Lung (tissue), 12 donors: ENCODE data around the gene SFR1. TPM values are rescaled to one million over a fixed set of nuclear protein-coding genes. Genes with fewer than 3 reads are reported as not detected.
"Not testable (repeated sequence)": the region's sequence is repeated elsewhere in the genome, so short reads cannot be mapped to it uniquely, and the experiment has no call there.

Source experiments
- ATAC-seq: fragments of 200-7000 bp; cut with Tn5 transposase; one replicate; pipeline ENCODE4 v1.9.1; 2020; ENCODE audit warnings: moderate number of reproducible peaks; ENCODE audit not compliant: insufficient read depth, low FRiP score
- DNase-seq, 3 donors: peaks; one replicate each; pipeline ENCODE4 v3.0.0-alpha.2; 2013 to 2017
- H3K27ac ChIP-seq, 2 donors: one replicate each; pipeline ENCODE4 v1.5.1; 2013; ENCODE audit warnings: mild to moderate bottlenecking in 2 of 2, moderate library complexity in 2 of 2, control low read depth in 1 of 2, inconsistent platforms in 1 of 2, low read depth in 1 of 2, low read length in 1 of 2
- H3K27me3 ChIP-seq, 3 donors: one replicate each; pipeline ENCODE4 v1.5.1; 2013; ENCODE audit warnings: low read length in 2 of 3; ENCODE audit not compliant: control insufficient read depth in 3 of 3, insufficient read depth in 3 of 3
- H3K36me3 ChIP-seq, 4 donors: one replicate each; pipeline ENCODE4 v1.5.1; 2013; ENCODE audit warnings: low read length in 4 of 4, mild to moderate bottlenecking in 1 of 4, moderate library complexity in 1 of 4; ENCODE audit not compliant: control insufficient read depth in 4 of 4, insufficient read depth in 4 of 4
- H3K4me1 ChIP-seq, 5 donors: one replicate each; pipeline ENCODE4 v1.5.1; 2013; ENCODE audit warnings: low read length in 5 of 5, mild to moderate bottlenecking in 2 of 5, moderate library complexity in 1 of 5; ENCODE audit not compliant: control insufficient read depth in 5 of 5, insufficient read depth in 5 of 5
- H3K4me3 ChIP-seq: one replicate; pipeline ENCODE4 v1.5.1; 2013; ENCODE audit warnings: mild to moderate bottlenecking, control low read depth, moderate library complexity
- H3K9ac ChIP-seq, 2 donors: one replicate each; pipeline ENCODE4 v1.5.1; 2013; ENCODE audit warnings: low read length in 2 of 2, control low read depth in 1 of 2; ENCODE audit not compliant: insufficient read depth in 1 of 2
- H3K9me3 ChIP-seq, 4 donors: one replicate each; pipeline ENCODE4 v1.5.1; 2013; ENCODE audit warnings: low read length in 3 of 4, mild to moderate bottlenecking in 1 of 4, moderate library complexity in 1 of 4; ENCODE audit not compliant: control insufficient read depth in 4 of 4, insufficient read depth in 3 of 4
- WGBS, 2 donors: extraction: QIAGEN DNeasy Blood & Tissue Kit; methylation state at CpG; one replicate each; pipeline ENCODE4 v1.1.7; 2013; 5-methylcytosine and 5-hydroxymethylcytosine counted together
- polyA plus RNA-seq, 2 donors: library from polyadenylated mRNA; stranded (reverse); fragments of 200-250 nt; gene quantifications; one replicate each; pipeline ENCODE4 v1.2.1, GENCODE V29; 2013
- total RNA-seq, 2 donors: library from RNA; depleted of rRNA in 1 of 2; stranded (reverse); fragments of >200 nt in 1 of 2; gene quantifications; one replicate each; pipeline ENCODE4 v1.2.1, GENCODE V29; 2014 to 2021
- TF ChIP-seq, protein P1 (sequence below): IDR thresholded peaks from 2 replicates; pipeline ENCODE4 v1.5.1; 2012; ENCODE audit warnings: mild to moderate bottlenecking; ENCODE audit errors: control extremely low read depth, extremely low read depth
- donor health status: control.
- donor health status: control.
- donor health status: Bipolar disorder and iron deficiency.
- donor health status: healthy.
- donor health status: DM: yes; HTN: yes; CAD: no.

The SFR1 gene
- total and polyA plus RNA-seq, 4 donors = 6.4 to 9.9 (median 9.2) TPM

DNA sequence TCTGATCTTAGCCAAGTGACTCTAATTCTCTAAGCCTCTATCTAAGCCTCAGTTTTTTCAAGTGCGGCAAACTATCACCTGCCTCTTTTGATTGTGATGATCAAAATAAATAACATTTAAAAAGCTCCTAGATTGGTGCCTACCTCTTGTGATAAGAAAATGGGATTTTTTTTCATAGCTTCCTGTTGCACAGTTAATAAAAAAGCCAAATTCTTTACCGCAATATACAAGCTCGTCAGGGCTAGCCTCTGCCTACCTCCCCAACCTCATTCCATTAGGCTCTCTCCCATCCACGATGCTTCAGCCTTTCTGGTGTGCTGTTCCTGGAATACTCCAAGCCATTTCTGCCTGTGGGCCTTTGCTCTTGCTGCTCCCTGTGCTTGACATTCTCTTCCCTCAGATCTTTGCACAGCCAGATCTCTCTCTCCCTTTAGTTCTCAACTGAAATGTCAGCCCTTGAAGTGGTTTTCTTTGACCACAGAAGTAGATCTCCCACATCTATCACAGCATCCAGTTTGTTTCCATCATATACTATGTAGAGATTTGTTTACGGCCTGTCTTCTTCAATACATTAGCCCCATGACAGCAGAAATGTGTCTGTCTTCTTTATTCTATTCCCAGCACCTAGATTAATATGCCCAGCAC is 48.8 kb downstream of the SFR1 start:
- H3K4me1 ChIP-seq = no peaks in the 10 kb centered on the region
- no peaks in the 10 kb centered on the region for H3K9me3 ChIP-seq
- ATAC-seq = no peak
- 84 to 87% methylated on average over 5 of the region's 5 CpGs for WGBS, 2 donors
- no peaks in the 10 kb centered on the region for H3K27me3 ChIP-seq
- no peaks in the 10 kb centered on the region for H3K36me3 ChIP-seq
- no peak for DNase-seq
- TF ChIP-seq, protein P1, sequence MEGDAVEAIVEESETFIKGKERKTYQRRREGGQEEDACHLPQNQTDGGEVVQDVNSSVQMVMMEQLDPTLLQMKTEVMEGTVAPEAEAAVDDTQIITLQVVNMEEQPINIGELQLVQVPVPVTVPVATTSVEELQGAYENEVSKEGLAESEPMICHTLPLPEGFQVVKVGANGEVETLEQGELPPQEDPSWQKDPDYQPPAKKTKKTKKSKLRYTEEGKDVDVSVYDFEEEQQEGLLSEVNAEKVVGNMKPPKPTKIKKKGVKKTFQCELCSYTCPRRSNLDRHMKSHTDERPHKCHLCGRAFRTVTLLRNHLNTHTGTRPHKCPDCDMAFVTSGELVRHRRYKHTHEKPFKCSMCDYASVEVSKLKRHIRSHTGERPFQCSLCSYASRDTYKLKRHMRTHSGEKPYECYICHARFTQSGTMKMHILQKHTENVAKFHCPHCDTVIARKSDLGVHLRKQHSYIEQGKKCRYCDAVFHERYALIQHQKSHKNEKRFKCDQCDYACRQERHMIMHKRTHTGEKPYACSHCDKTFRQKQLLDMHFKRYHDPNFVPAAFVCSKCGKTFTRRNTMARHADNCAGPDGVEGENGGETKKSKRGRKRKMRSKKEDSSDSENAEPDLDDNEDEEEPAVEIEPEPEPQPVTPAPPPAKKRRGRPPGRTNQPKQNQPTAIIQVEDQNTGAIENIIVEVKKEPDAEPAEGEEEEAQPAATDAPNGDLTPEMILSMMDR = no peak
- no peak overlapping the region for H3K4me3 ChIP-seq
- no peak overlapping the region for H3K9ac ChIP-seq
- no peak overlapping the region for H3K27ac ChIP-seq

- not testable (repeated sequence) for DNase-seq, ATAC-seq, H3K9ac ChIP-seq, H3K27ac ChIP-seq, H3K4me3 ChIP-seq, H3K9me3 ChIP-seq, H3K4me1 ChIP-seq, H3K36me3 ChIP-seq, H3K27me3 ChIP-seq
- WGBS, 2 donors = 85 to 92% methylated on average over 1 of the region's 1 CpG
Observed at GRCh38 chr10:104174136-104174535, 52.2 kb downstream of the SFR1 start.

Other genes starting within 250 kb of the SFR1 start
- 10 to 100 TPM; 41.6 to 43.8 TPM for gene STN1, start 204.0 kb upstream of the SFR1 start, total RNA-seq
- gene STN1, start 204.0 kb upstream of the SFR1 start, polyA plus RNA-seq = 10 to 100 TPM; 26.5 to 36.5 TPM
- 10 to 100 TPM; 41.5 to 86.4 TPM for gene SLK, start 155.0 kb upstream of the SFR1 start, total RNA-seq
- gene SLK, start 155.0 kb upstream of the SFR1 start, polyA plus RNA-seq = 10 to 100 TPM; 13.3 to 21.0 TPM
- 1 to 10 TPM in 1 of 2 donors, under 1 TPM in 1; 0.92 to 2.2 TPM for gene COL17A1, start 36.3 kb upstream of the SFR1 start, total RNA-seq
- gene COL17A1, start 36.3 kb upstream of the SFR1 start, polyA plus RNA-seq = 1 to 10 TPM; 2.2 to 2.5 TPM
- gene CFAP43, start 110.2 kb downstream of the SFR1 start, total RNA-seq = 10 to 100 TPM; 30.0 to 71.6 TPM
- gene CFAP43, start 110.2 kb downstream of the SFR1 start, polyA plus RNA-seq = 10 to 100 TPM in 1 of 2 donors, 1 to 10 TPM in 1; 8.4 to 10.1 TPM
- gene GSTO1, start 132.7 kb downstream of the SFR1 start, total RNA-seq = 100 to 1,000 TPM in 1 of 2 donors, 10 to 100 TPM in 1; 47.2 to 130 TPM
- gene GSTO1, start 132.7 kb downstream of the SFR1 start, polyA plus RNA-seq = 100 to 1,000 TPM; 205 to 244 TPM
- gene GSTO2, start 147.0 kb downstream of the SFR1 start, total RNA-seq = 10 to 100 TPM; 10.6 to 13.5 TPM
- 10 to 100 TPM in 1 of 2 donors, 1 to 10 TPM in 1; 6.6 to 25.9 TPM for gene GSTO2, start 147.0 kb downstream of the SFR1 start, polyA plus RNA-seq
- 10 to 100 TPM; 23.8 to 36.0 TPM for gene ITPRIP, start 216.3 kb downstream of the SFR1 start, total RNA-seq
- 10 to 100 TPM; 21.7 to 44.7 TPM for gene ITPRIP, start 216.3 kb downstream of the SFR1 start, polyA plus RNA-seq
- 1 to 10 TPM; 5.0 to 5.4 TPM for gene CFAP58, start 231.7 kb downstream of the SFR1 start, total RNA-seq
- gene CFAP58, start 231.7 kb downstream of the SFR1 start, polyA plus RNA-seq = 1 to 10 TPM; 1.4 to 2.2 TPM